Epithelial cell of umbilical artery (primary cell): ENCODE data around the gene LIX1L. TPM values are rescaled to one million over a fixed set of nuclear protein-coding genes. Genes with fewer than 3 reads are reported as not detected.

ENCODE experiments used
- total RNA-seq: library from RNA; depleted of rRNA; stranded (reverse); fragments of >200 nt; gene quantifications from 2 replicates; pipeline ENCODE4 v1.2.3, GENCODE V29; 2014

Gene LIX1L
- 17.3 and 20.1 TPM in 2 replicates for total RNA-seq

GRCh38 chr1:145957443-145958319 is at the start of gene LIX1L:
TSS of gene LIX1L (minus strand) at chr1:145958017. CDS start at chr1:145957927, 90 bp downstream.

GRCh38 chr1:145996433-145997015 is 38.7 kb upstream of the LIX1L start, which contains the start of gene TXNIP:
TSS of gene TXNIP (minus strand) at chr1:145996579. CDS start at chr1:145996266, 313 bp downstream.

GRCh38 chr1:145964328-145965118 is 6.7 kb upstream of the LIX1L start, which contains the start of the genes ANKRD34A and POLR3GL:
TSS of gene ANKRD34A (minus strand) at chr1:145964575. CDS start at chr1:145961759, 2,816 bp downstream.
TSS of gene POLR3GL (plus strand) at chr1:145964690. CDS start at chr1:145974866, 10,176 bp downstream.

GRCh38 chr1:145927063-145927886 is 30.5 kb downstream of the LIX1L start, which contains the start of gene RBM8A:
TSS of gene RBM8A (minus strand) at chr1:145927484. CDS start at chr1:145927426, 58 bp downstream.

GRCh38 chr1:145918144-145918991 is 39.4 kb downstream of the LIX1L start, which contains the start of gene PEX11B:
TSS of gene PEX11B (minus strand) at chr1:145918717. CDS start at chr1:145918688, 29 bp downstream.

GRCh38 chr1:145885738-145886287 is 72.0 kb downstream of the LIX1L start, which contains the start of gene ANKRD35:
TSS of gene ANKRD35 (minus strand) at chr1:145885866. CDS start at chr1:145885758, 108 bp downstream.

Other genes with a start within 250 kb of the LIX1L start
- not detected in 2 replicates for gene CD160, start 238.5 kb downstream of the LIX1L start, total RNA-seq
- gene RNF115, start 133.9 kb downstream of the LIX1L start, total RNA-seq, result 10.4 and 12.3 TPM in 2 replicates
- 27.9 and 33.9 TPM in 2 replicates for gene POLR3C, start 133.8 kb downstream of the LIX1L start, total RNA-seq
- 2.1 and 2.9 TPM in 2 replicates for gene NUDT17, start 112.4 kb downstream of the LIX1L start, total RNA-seq
- 4.1 and 4.2 TPM in 2 replicates for gene PIAS3, start 98.9 kb downstream of the LIX1L start, total RNA-seq
- gene ANKRD35, start 72.2 kb downstream of the LIX1L start, total RNA-seq, result 0.32 and 0.46 TPM in 2 replicates
- 7.8 and 10.7 TPM in 2 replicates for gene ITGA10, start 48.0 kb downstream of the LIX1L start, total RNA-seq
- gene PEX11B, start 39.3 kb downstream of the LIX1L start, total RNA-seq, result 27.3 and 40.1 TPM in 2 replicates
- 222 and 239 TPM in 2 replicates for gene RBM8A, start 30.5 kb downstream of the LIX1L start, total RNA-seq
- gene ANKRD34A, start 6.6 kb upstream of the LIX1L start, total RNA-seq, result 0.15 and 0.32 TPM in 2 replicates
- gene POLR3GL, start 6.7 kb upstream of the LIX1L start, total RNA-seq, result 12.3 and 18.8 TPM in 2 replicates
- gene TXNIP, start 38.6 kb upstream of the LIX1L start, total RNA-seq, result 19.5 and 98.6 TPM in 2 replicates
- not detected in 2 replicates for gene HJV, start 63.7 kb upstream of the LIX1L start, total RNA-seq
- 0.65 and 0.91 TPM in 2 replicates for gene NBPF10, start 186.8 kb upstream of the LIX1L start, total RNA-seq